NCI-H146 treated with DMSO at 0.1 percent for 48 hours (cell line): Measurements from ENCODE around the gene CCR9.

ENCODE experiments used
- DNase-seq: peaks from one replicate; lab custom pipeline; 2025; ENCODE audit not compliant: unreplicated experiment; lab: John Stamatoyannopoulos, UW

CCR9 gene

GRCh38 chr3:45872569-45872968 lies 13.8 kb upstream of the CCR9 start:
- no peak for DNase-seq

- DNase-seq, result no peak
These were observed 13.3 kb upstream of the CCR9 start for GRCh38 chr3:45873036-45873435.

GRCh38 chr3:45873638-45874037 lies 12.7 kb upstream of the CCR9 start:
- DNase-seq, result no peak

GRCh38 chr3:45874677-45875346 lies 11.5 kb upstream of the CCR9 start:
- DNase-seq, result no peak

- DNase-seq, result no peak
These were observed 8.2 kb upstream of the CCR9 start for GRCh38 chr3:45878124-45878523.

GRCh38 chr3:45880725-45881077 lies 5.6 kb upstream of the CCR9 start:
- no peak for DNase-seq

GRCh38 chr3:45881078-45882022 lies 5.0 kb upstream of the CCR9 start:
- DNase-seq, result no peak

GRCh38 chr3:45884368-45885201 lies 1.8 kb upstream of the CCR9 start:
- no peak for DNase-seq

GRCh38 chr3:45887285-45887684 lies 942 bp downstream of the CCR9 start:
- no peak for DNase-seq

- DNase-seq, result no peak
These were observed 1.6 kb downstream of the CCR9 start for GRCh38 chr3:45887759-45888511.

GRCh38 chr3:45889337-45889736 lies 3.0 kb downstream of the CCR9 start:
- no peak for DNase-seq

- no peak for DNase-seq
These were observed 4.1 kb downstream of the CCR9 start for GRCh38 chr3:45890405-45890804.

GRCh38 chr3:45892161-45892560 lies 5.8 kb downstream of the CCR9 start:
- DNase-seq, result no peak

- DNase-seq, result no peak
These were observed 7.7 kb downstream of the CCR9 start for GRCh38 chr3:45894015-45894414.

- no peak for DNase-seq
These were observed 9.5 kb downstream of the CCR9 start for GRCh38 chr3:45895686-45896468.

- DNase-seq, result no peak
These were observed 10.6 kb downstream of the CCR9 start for GRCh38 chr3:45896956-45897355.

- no peak for DNase-seq
These were observed 18.6 kb downstream of the CCR9 start for GRCh38 chr3:45904931-45905330.

GRCh38 chr3:45905755-45906154 lies 19.4 kb downstream of the CCR9 start:
- DNase-seq, result no peak

- DNase-seq, result no peak
These were observed 20.5 kb downstream of the CCR9 start for GRCh38 chr3:45906681-45907407.
